HepG2 (cell line): Measurements from ENCODE around the gene GPN1. TPM values are rescaled to one million over a fixed set of nuclear protein-coding genes. Genes with fewer than 3 reads are reported as not detected.
A peak's percentile ranks its signal among the peaks of the same experiment; 100 is the strongest.

Experiments
- EP300 ChIP-seq, 3 experiments: sonication (generic) in 1 of 3; formaldehyde crosslinking in 1 of 3; IDR thresholded peaks; 2 replicates each; pipeline versions ENCODE4 v1.5.1 to v1.6.1; 2011 to 2020; ENCODE audit warnings: low read depth in 2 of 3, low read length in 2 of 3, borderline replicate concordance in 1 of 3, improper control_type of control experiment in 1 of 3, mild to moderate bottlenecking in 1 of 3, missing genetic modification reagents in 1 of 3, moderate library complexity in 1 of 3
- HMG20A ChIP-seq: IDR thresholded peaks from 2 replicates; pipeline ENCODE4 v1.6.1; 2016; ENCODE audit warnings: borderline replicate concordance
- HNF1B ChIP-seq: sonication (generic); formaldehyde crosslinking; IDR thresholded peaks from 2 replicates; pipeline ENCODE4 v1.5.1; 2020; ENCODE audit warnings: mild to moderate bottlenecking, moderate library complexity, missing genetic modification reagents
- KMT2B ChIP-seq: IDR thresholded peaks from 2 replicates; pipeline ENCODE4 v1.6.1; 2016; ENCODE audit warnings: missing genetic modification reagents, missing compliant biosample characterization
- MLLT10 ChIP-seq: sonication (generic); formaldehyde crosslinking; IDR thresholded peaks from 2 replicates; pipeline ENCODE4 v1.4.0; 2020; ENCODE audit warnings: missing genetic modification reagents
- MTA1 ChIP-seq: sonication (generic); formaldehyde crosslinking; IDR thresholded peaks from 2 replicates; pipeline ENCODE4 v1.4.0; 2020; ENCODE audit warnings: missing genetic modification reagents, mild to moderate bottlenecking, borderline replicate concordance
- NCOA1 ChIP-seq: sonication (generic); formaldehyde crosslinking; IDR thresholded peaks from 2 replicates; pipeline ENCODE4 v1.9.0; 2021; ENCODE audit warnings: missing genetic modification reagents
- PAXIP1 ChIP-seq: sonication (generic); formaldehyde crosslinking; conservative IDR thresholded peaks from 2 replicates; pipeline ENCODE4 v1.4.0; 2020; ENCODE audit warnings: mild to moderate bottlenecking, missing genetic modification reagents, moderate library complexity
- SKI ChIP-seq: fragments of 450-650 bp; IDR thresholded peaks from one replicate; pipeline ENCODE4 v1.6.1; 2018; ENCODE audit warnings: mild to moderate bottlenecking; ENCODE audit not compliant: partially characterized antibody
- TERF1 ChIP-seq: sonication (generic); formaldehyde crosslinking; IDR thresholded peaks from 2 replicates; pipeline ENCODE4 v1.8.0; 2022; ENCODE audit warnings: mild to moderate bottlenecking, missing genetic modification reagents, moderate library complexity
- TFDP1 ChIP-seq: IDR thresholded peaks from 2 replicates; pipeline ENCODE4 v1.6.1; 2016; ENCODE audit warnings: missing compliant biosample characterization, missing genetic modification reagents, borderline replicate concordance
- ZFP82 ChIP-seq: sonication (generic); formaldehyde crosslinking; IDR thresholded peaks from 2 replicates; pipeline ENCODE4 v1.5.1; 2020; ENCODE audit warnings: mild to moderate bottlenecking, missing genetic modification reagents, borderline replicate concordance
- ZNF274 ChIP-seq: sonication (generic); formaldehyde crosslinking; IDR thresholded peaks from 2 replicates; pipeline ENCODE4 v1.5.1; 2020; ENCODE audit warnings: mild to moderate bottlenecking, missing genetic modification reagents
- polyA plus RNA-seq, 8 experiments: library from polyadenylated mRNA; depleted of rRNA in 3 of 8; stranded (reverse) in 7 of 8; unstranded in 1 of 8; fragments of >200 nt; fragmentation: Illumina TruSeq in 4 of 8; extraction: Trizol in 4 of 8; gene quantifications; 2 replicates each; pipeline versions ENCODE4 v1.2.1 to v1.2.3, GENCODE V29; 2011 to 2016; ENCODE audit warnings: low read depth in 4 of 8, missing spikeins in 1 of 8, mixed read lengths in 1 of 8; ENCODE audit not compliant: insufficient read depth in 1 of 8
- total RNA-seq, 5 experiments: library from RNA; depleted of rRNA; stranded (reverse); fragments of >200 nt; fragmentation: Illumina TruSeq; extraction: Trizol; gene quantifications; 2 replicates each; pipeline ENCODE4 v1.2.3, GENCODE V29; 2016; ENCODE audit warnings: low read depth in 1 of 5
- TF ChIP-seq, protein P1 (sequence below): sonication (generic); formaldehyde crosslinking; IDR thresholded peaks from 2 replicates; pipeline ENCODE4 v1.5.0; 2020; ENCODE audit warnings: missing genetic modification reagents
- TF ChIP-seq, protein P2 (sequence below): sonication (generic); formaldehyde crosslinking; IDR thresholded peaks from 2 replicates; pipeline ENCODE4 v1.4.0; 2020; ENCODE audit warnings: mild to moderate bottlenecking, missing genetic modification reagents
- TF ChIP-seq, protein P3 (sequence below): IDR thresholded peaks from 2 replicates; pipeline ENCODE4 v1.6.1; 2016; ENCODE audit warnings: low read depth, control low read depth

Gene GPN1
- total and polyA plus RNA-seq, 2 of the 13 experiments (the other 11 are each of a cell fraction or from before 2014, with no cell fraction given) = 54.5 to 62.7 TPM

- TF ChIP-seq HNF1B (CRISPR knock-in tag) (no peak), PAXIP1 (CRISPR knock-in tag) (no peak), KMT2B (CRISPR knock-in tag) (no peak), HMG20A (no peak), SKI (no peak), NCOA1 (no peak), MLLT10 (CRISPR knock-in tag) (no peak), MTA1 (CRISPR knock-in tag) (no peak), ZNF274 (CRISPR knock-in tag) (0 out of 2 replicates have a peak, but pooled peaks have one; percentile 32), TERF1 (CRISPR knock-in tag) (no peak), ZFP82 (CRISPR knock-in tag) (0 out of 2 replicates have a peak, but pooled peaks have one; percentile 77), TFDP1 (CRISPR knock-in tag) (no peak), EP300 (IDR thresholded peaks at IDR 0.05; ENCODE audit: low read depth in 2 of 2, low read length in 2 of 2) (no peak), EP300 (CRISPR knock-in tag; IDR thresholded peaks at IDR 0.05; ENCODE audit: borderline replicate concordance) (no peak)
- TF ChIP-seq, protein P1, sequence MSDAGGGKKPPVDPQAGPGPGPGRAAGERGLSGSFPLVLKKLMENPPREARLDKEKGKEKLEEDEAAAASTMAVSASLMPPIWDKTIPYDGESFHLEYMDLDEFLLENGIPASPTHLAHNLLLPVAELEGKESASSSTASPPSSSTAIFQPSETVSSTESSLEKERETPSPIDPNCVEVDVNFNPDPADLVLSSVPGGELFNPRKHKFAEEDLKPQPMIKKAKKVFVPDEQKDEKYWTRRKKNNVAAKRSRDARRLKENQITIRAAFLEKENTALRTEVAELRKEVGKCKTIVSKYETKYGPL (CRISPR knock-in tag) = no peak
- TF ChIP-seq, protein P2, sequence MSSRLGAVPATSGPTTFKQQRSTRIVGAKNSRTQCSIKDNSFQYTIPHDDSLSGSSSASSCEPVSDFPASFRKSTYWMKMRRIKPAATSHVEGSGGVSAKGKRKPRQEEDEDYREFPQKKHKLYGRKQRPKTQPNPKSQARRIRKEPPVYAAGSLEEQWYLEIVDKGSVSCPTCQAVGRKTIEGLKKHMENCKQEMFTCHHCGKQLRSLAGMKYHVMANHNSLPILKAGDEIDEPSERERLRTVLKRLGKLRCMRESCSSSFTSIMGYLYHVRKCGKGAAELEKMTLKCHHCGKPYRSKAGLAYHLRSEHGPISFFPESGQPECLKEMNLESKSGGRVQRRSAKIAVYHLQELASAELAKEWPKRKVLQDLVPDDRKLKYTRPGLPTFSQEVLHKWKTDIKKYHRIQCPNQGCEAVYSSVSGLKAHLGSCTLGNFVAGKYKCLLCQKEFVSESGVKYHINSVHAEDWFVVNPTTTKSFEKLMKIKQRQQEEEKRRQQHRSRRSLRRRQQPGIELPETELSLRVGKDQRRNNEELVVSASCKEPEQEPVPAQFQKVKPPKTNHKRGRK (CRISPR knock-in tag) = no peak
- TF ChIP-seq, protein P3, sequence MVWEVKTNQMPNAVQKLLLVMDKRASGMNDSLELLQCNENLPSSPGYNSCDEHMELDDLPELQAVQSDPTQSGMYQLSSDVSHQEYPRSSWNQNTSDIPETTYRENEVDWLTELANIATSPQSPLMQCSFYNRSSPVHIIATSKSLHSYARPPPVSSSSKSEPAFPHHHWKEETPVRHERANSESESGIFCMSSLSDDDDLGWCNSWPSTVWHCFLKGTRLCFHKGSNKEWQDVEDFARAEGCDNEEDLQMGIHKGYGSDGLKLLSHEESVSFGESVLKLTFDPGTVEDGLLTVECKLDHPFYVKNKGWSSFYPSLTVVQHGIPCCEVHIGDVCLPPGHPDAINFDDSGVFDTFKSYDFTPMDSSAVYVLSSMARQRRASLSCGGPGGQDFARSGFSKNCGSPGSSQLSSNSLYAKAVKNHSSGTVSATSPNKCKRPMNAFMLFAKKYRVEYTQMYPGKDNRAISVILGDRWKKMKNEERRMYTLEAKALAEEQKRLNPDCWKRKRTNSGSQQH (CRISPR knock-in tag) = no peak
Observed at GRCh38 chr2:27582129-27582694, 46.6 kb upstream of the GPN1 start (continued).
